Kidney (tissue), 14 donors: ENCODE results near the gene CSDE1. TPM values are rescaled to one million over a fixed set of nuclear protein-coding genes. Genes with fewer than 3 reads are reported as not detected.

Experiments
- DNase-seq, 5 donors: peaks; one replicate each; pipeline ENCODE4 v3.0.0-alpha.2; 2013 to 2020
- FAIRE-seq: peaks from 2 replicates; lab custom pipeline; 2012; peaks lifted over from hg19 to GRCh38; lab: Jason Lieb, UNC
- H3K27ac ChIP-seq, 2 donors: one replicate each; pipeline ENCODE4 v1.7.0; 2013; ENCODE audit warnings: low read depth in 2 of 2, low read length in 2 of 2, inconsistent platforms in 1 of 2
- H3K27me3 ChIP-seq: one replicate; pipeline ENCODE4 v1.7.1; 2013; ENCODE audit warnings: low read length, inconsistent platforms; ENCODE audit not compliant: control insufficient read depth, insufficient read depth
- H3K36me3 ChIP-seq, 3 donors: one replicate each; pipeline versions ENCODE4 v1.7.0 to v1.7.1; 2013; ENCODE audit warnings: low read length in 3 of 3, control low read depth in 1 of 3, inconsistent platforms in 1 of 3; ENCODE audit not compliant: insufficient read depth in 3 of 3, control insufficient read depth in 2 of 3
- H3K4me1 ChIP-seq, 3 donors: one replicate each; pipeline versions ENCODE4 v1.7.0 to v1.7.1; 2013; ENCODE audit warnings: low read length in 3 of 3, inconsistent platforms in 1 of 3, low read depth in 1 of 3; ENCODE audit not compliant: control insufficient read depth in 2 of 3, insufficient read depth in 2 of 3
- H3K4me3 ChIP-seq, 3 donors: one replicate each; pipeline versions ENCODE4 v1.7.0 to v1.8.1; 2013; ENCODE audit warnings: low read length in 3 of 3, control low read depth in 1 of 3, inconsistent platforms in 1 of 3
- H3K9ac ChIP-seq, 3 donors: one replicate each; pipeline versions ENCODE4 v1.7.0 to v1.7.1; 2013; ENCODE audit warnings: low read length in 3 of 3, control low read depth in 1 of 3, inconsistent platforms in 1 of 3
- H3K9me3 ChIP-seq, 3 donors: one replicate each; pipeline versions ENCODE4 v1.7.0 to v1.7.1; 2013; ENCODE audit warnings: low read length in 3 of 3, control low read depth in 1 of 3, inconsistent platforms in 1 of 3; ENCODE audit not compliant: control insufficient read depth in 2 of 3, insufficient read depth in 1 of 3
- intact Hi-C: fragments of 100-400 bp; cut with DNase I; formaldehyde crosslinking; loops from one replicate; pipeline ENCODE4 v1.11.1; 2022
- polyA plus RNA-seq: library from polyadenylated mRNA; stranded (reverse); fragments of 350-450 nt; fragmentation: Illumina TruSeq; extraction: RNeasy Lipid Tissue Mini Kit (QIAGEN cat#74804); gene quantifications from one replicate; pipeline ENCODE4 v1.2.3, GENCODE V29; 2014; ENCODE audit warnings: low read depth, low replicate concordance; ENCODE audit not compliant: insufficient read depth
- total RNA-seq: library from RNA; stranded (reverse); fragmentation: NEBNext Ultra II Directional; extraction: Animal tissue kit (Norgen Biotek cat#: 25700); gene quantifications from one replicate; pipeline ENCODE4 v1.2.1, GENCODE V29; 2021
- TF ChIP-seq, protein P1 (sequence below): IDR thresholded peaks from 3 replicates; pipeline ENCODE4 v1.5.1; 2012; ENCODE audit warnings: mild to moderate bottlenecking, moderate library complexity, borderline replicate concordance; ENCODE audit not compliant: insufficient read depth; ENCODE audit errors: extremely low read depth
- donor health status: control.
- donor health status: control.
- donor health status: control.
- donor health status: control.
- donor health status: control.
- donor health status: DM: yes; HTN: yes; CAD: no.
- donor health status: Normal renal cell carcinoma (clear cell type).

CSDE1 gene
- total and polyA plus RNA-seq, 2 donors from 2014 or later: 165 to 486 TPM

DNA sequence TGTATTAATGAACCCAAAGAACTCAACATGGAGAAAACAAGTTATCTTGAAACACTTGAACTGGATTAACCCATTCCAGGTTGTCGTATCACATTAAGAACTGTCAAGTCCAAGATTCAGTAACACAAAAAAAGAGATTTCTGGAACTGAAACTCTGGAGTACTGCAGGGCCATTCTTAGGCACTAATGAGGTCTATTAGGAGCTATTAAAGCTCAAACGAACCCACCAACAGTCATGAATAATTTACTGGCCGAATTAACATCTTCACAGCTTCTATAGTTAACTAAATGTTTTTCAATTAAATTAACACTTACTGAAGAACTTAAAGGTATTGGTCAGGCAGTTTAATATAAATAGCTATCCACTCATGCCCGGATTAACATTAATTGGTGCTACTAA lies 4.6 kb downstream of the CSDE1 start:
- no peak overlapping the region for H3K4me3 ChIP-seq
- H3K9me3 ChIP-seq: no peaks in the 10 kb centered on the region
- TF ChIP-seq, protein P1, sequence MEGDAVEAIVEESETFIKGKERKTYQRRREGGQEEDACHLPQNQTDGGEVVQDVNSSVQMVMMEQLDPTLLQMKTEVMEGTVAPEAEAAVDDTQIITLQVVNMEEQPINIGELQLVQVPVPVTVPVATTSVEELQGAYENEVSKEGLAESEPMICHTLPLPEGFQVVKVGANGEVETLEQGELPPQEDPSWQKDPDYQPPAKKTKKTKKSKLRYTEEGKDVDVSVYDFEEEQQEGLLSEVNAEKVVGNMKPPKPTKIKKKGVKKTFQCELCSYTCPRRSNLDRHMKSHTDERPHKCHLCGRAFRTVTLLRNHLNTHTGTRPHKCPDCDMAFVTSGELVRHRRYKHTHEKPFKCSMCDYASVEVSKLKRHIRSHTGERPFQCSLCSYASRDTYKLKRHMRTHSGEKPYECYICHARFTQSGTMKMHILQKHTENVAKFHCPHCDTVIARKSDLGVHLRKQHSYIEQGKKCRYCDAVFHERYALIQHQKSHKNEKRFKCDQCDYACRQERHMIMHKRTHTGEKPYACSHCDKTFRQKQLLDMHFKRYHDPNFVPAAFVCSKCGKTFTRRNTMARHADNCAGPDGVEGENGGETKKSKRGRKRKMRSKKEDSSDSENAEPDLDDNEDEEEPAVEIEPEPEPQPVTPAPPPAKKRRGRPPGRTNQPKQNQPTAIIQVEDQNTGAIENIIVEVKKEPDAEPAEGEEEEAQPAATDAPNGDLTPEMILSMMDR: no peak
- no peak for DNase-seq
- no peak overlapping the region for H3K27ac ChIP-seq
- peaks cover under 1 to 44% (median 30%) of the 10 kb centered on the region in 3 donors for H3K4me1 ChIP-seq
- H3K27me3 ChIP-seq: no peaks in the 10 kb centered on the region
- peaks cover 3 to 14% (median 8%) of the 10 kb centered on the region in 3 donors for H3K36me3 ChIP-seq
- intact Hi-C loops: no loop called here
- no peak overlapping the region for H3K9ac ChIP-seq
- no peak for FAIRE-seq

DNA sequence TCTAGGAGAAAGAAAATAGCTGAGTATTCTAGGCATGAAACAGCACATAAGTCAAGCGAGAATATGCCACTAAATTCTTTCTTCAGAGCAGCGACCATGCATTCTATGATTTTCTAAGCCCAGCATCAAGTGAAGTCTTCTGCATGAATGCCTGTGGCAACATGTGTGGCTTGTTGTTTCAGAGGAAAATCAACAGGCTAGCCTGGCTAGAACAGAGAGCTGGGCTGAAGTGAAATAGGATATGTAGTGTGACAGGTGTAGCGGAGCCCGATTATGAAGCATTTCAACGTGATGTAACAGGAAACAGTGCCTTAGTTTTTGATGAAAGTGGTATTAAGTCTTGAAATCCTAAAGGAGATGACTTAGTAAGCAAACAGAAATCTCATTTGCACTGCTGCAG lies 7.0 kb downstream of the CSDE1 start:
- Histone ChIP-seq H3K4me3 (peak overlapping the region in 1 of 3 donors; percentile 6), H3K4me1 (peaks cover 0 to 35% (median 29%) of the 10 kb centered on the region in 3 donors), H3K27me3 (no peaks in the 10 kb centered on the region), H3K9ac (no peak overlapping the region), H3K9me3 (no peaks in the 10 kb centered on the region), H3K27ac (no peak overlapping the region), H3K36me3 (peaks cover 6 to 14% (median 8%) of the 10 kb centered on the region in 3 donors)
- DNase-seq: peak in 3 of 5 donors; percentile 10 to 35 (median 33)
- intact Hi-C loops: no loop called here
- FAIRE-seq: no peak
- TF ChIP-seq, protein P1: no peak

DNA sequence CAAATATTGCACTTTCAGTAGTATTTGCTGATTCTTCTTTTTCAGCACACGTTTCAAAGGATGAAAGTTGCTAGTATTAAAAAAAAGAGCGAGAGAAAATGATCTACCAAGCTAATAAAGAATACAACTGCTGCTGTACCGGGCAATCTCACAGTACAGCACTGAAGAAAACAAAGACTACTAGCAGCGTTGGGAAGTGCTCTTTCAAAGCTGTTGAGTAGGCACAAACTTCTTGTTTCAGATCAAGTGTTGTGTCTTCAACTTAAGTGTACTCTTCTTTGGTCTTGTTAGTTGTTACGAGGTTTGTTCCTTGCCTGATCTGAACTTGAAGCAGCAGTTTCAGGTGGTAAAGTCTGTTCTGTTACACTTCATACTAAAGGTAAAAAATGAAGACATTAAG lies 7.9 kb downstream of the CSDE1 start:
- TF ChIP-seq, protein P1: no peak
- H3K27ac ChIP-seq: no peak overlapping the region

DNA sequence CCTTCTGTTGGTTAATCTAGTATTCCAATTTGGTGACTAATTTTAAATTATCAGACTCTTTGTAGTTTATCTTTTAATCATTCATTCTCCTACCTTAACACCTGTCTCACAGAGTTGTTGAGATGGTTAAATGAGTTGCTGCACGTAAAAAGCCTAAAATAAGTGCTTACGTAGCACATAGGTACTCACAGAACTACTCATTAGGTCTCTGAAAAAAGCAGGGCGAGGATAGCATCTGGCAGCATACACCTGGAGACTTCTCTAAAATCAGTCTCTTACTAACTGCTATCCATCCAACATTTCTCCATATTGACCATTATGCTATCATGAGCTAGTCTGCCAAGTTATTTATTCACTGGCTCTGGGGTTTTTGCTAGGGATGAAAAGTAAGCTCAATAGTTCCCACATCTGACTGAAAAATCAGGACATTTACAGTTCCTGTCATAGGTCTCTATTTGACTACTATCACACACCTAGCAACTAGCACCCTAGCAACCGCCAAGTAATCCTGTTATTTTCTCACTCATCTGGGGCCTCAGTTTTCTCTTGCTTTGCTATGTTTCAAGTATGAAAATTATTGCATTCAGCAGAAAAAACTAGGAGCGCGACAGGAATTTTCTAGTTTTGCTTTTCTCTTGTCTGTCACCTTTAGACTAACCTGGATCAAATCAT lies 11.2 kb downstream of the CSDE1 start:
- DNase-seq (no peak), FAIRE-seq (no peak)
- H3K4me3 ChIP-seq: no peak overlapping the region
- peaks cover 0 to 9% (median 8%) of the 10 kb centered on the region in 3 donors for H3K4me1 ChIP-seq
- H3K9me3 ChIP-seq: no peaks in the 10 kb centered on the region
- no peak overlapping the region for H3K9ac ChIP-seq
- intact Hi-C loops: no loop called here
- TF ChIP-seq, protein P1: no peak
- H3K27ac ChIP-seq: no peak overlapping the region
- H3K36me3 ChIP-seq: peaks cover 6 to 14% (median 8%) of the 10 kb centered on the region in 3 donors
- no peaks in the 10 kb centered on the region for H3K27me3 ChIP-seq

More for the DNA sequence above, 7.9 kb downstream of the CSDE1 start:
- Histone ChIP-seq H3K27me3 (no peaks in the 10 kb centered on the region), H3K9ac (no peak overlapping the region), H3K9me3 (no peaks in the 10 kb centered on the region), H3K4me1 (peaks cover 0 to 26% (median 21%) of the 10 kb centered on the region in 3 donors), H3K36me3 (peaks cover 6 to 14% (median 8%) of the 10 kb centered on the region in 3 donors), H3K4me3 (no peak overlapping the region)
- no peak for FAIRE-seq
- DNase-seq: no peak
- intact Hi-C loops: no loop called here
